GM12878 (cell line): ENCODE results near the gene SYNCRIP. TPM values are rescaled to one million over a fixed set of nuclear protein-coding genes. Genes with fewer than 3 reads are reported as not detected.
A peak's percentile ranks its signal among the peaks of the same experiment; 100 is the strongest.

Experiments
- CTCF ChIP-seq, 3 experiments: IDR thresholded peaks in 2 of 3; conservative IDR thresholded peaks in 1 of 3; 2 replicates each; pipeline ENCODE4 v1.5.1; 2011; ENCODE audit warnings: low read depth in 3 of 3, low read length in 3 of 3, mild to moderate bottlenecking in 3 of 3, control low read depth in 2 of 3, moderate library complexity in 2 of 3, inconsistent platforms in 1 of 3, mixed read lengths in 1 of 3; ENCODE audit not compliant: control insufficient read depth in 2 of 3, insufficient read depth in 1 of 3; ENCODE audit errors: extremely low read depth in 1 of 3
- DPF2 ChIP-seq: fragments of 450-650 bp; IDR thresholded peaks from 2 replicates; pipeline ENCODE4 v1.6.1; 2017; ENCODE audit warnings: mild to moderate bottlenecking
- FOS ChIP-seq: IDR thresholded peaks from 3 replicates; pipeline ENCODE4 v1.6.1; 2011; ENCODE audit warnings: borderline replicate concordance; ENCODE audit not compliant: insufficient read length; ENCODE audit errors: extremely low read depth
- HDGF ChIP-seq: fragments of 450-650 bp; IDR thresholded peaks from 2 replicates; pipeline ENCODE4 v1.6.1; 2016; ENCODE audit warnings: antibody characterized with exemption
- HSF1 ChIP-seq: fragments of 150-350 bp; IDR thresholded peaks from 2 replicates; pipeline ENCODE4 v1.6.1; 2014; ENCODE audit warnings: mild to moderate bottlenecking, low read depth, low read length
- KLF5 ChIP-seq: fragments of 450-650 bp; IDR thresholded peaks from 2 replicates; pipeline ENCODE4 v1.6.1; 2014; ENCODE audit warnings: mild to moderate bottlenecking; ENCODE audit not compliant: partially characterized antibody
- MTA3 ChIP-seq: IDR thresholded peaks from 2 replicates; pipeline ENCODE4 v1.6.1; 2012; ENCODE audit warnings: low read length, inconsistent platforms, borderline replicate concordance
- NFXL1 ChIP-seq: fragments of 450-650 bp; IDR thresholded peaks from 2 replicates; pipeline ENCODE4 v1.6.1; 2017; ENCODE audit warnings: antibody characterized with exemption, mild to moderate bottlenecking, borderline replicate concordance
- NFYB ChIP-seq: IDR thresholded peaks from 2 replicates; pipeline ENCODE4 v1.6.1; 2011; ENCODE audit warnings: low read depth, mild to moderate bottlenecking, low read length, improper control_type of control experiment, moderate library complexity; ENCODE audit not compliant: insufficient read depth
- NR2F1 ChIP-seq: fragments of 450-650 bp; conservative IDR thresholded peaks from 2 replicates; pipeline ENCODE4 v1.6.1; 2017; ENCODE audit warnings: mild to moderate bottlenecking
- POLR2A ChIP-seq: IDR thresholded peaks from 2 replicates; pipeline ENCODE4 v1.6.1; 2011; ENCODE audit warnings: low read depth, mild to moderate bottlenecking, low read length
- PRDM15 ChIP-seq: fragments of 450-650 bp; formaldehyde crosslinking; IDR thresholded peaks from 2 replicates; pipeline ENCODE4 v1.4.0; 2020; ENCODE audit warnings: mild to moderate bottlenecking, moderate library complexity
- RBBP5 ChIP-seq: fragments of 200-600 bp; sonication (generic); conservative IDR thresholded peaks from 2 replicates; pipeline ENCODE4 v1.6.1; 2016
- RELA ChIP-seq: fragments of 450-650 bp; IDR thresholded peaks from 2 replicates; pipeline ENCODE4 v1.8.0; 2014; ENCODE audit warnings: borderline replicate concordance; ENCODE audit not compliant: partially characterized antibody
- SMC3 ChIP-seq: IDR thresholded peaks from 2 replicates; pipeline ENCODE4 v1.6.1; 2011; ENCODE audit warnings: low read length, improper control_type of control experiment, borderline replicate concordance
- SP1 ChIP-seq: IDR thresholded peaks from one replicate; pipeline ENCODE4 v1.6.1; 2011; ENCODE audit warnings: low read depth, low read length
- TAF1 ChIP-seq: IDR thresholded peaks from 2 replicates; pipeline ENCODE4 v1.6.1; 2011; ENCODE audit warnings: mild to moderate bottlenecking, low read depth, low read length, borderline replicate concordance
- TARDBP ChIP-seq: IDR thresholded peaks from 2 replicates; pipeline ENCODE4 v1.6.1; 2016; ENCODE audit warnings: borderline replicate concordance
- ZNF207 ChIP-seq: fragments of 450-650 bp; IDR thresholded peaks from 2 replicates; pipeline ENCODE4 v1.6.1; 2014; ENCODE audit warnings: antibody characterized with exemption, mild to moderate bottlenecking, borderline replicate concordance
- ZNF622 ChIP-seq: fragments of 450-650 bp; IDR thresholded peaks from 2 replicates; pipeline ENCODE4 v1.6.1; 2017; ENCODE audit warnings: mild to moderate bottlenecking, inconsistent platforms
- polyA plus RNA-seq, 11 experiments: library from polyadenylated mRNA; depleted of rRNA in 4 of 11; unstranded in 6 of 11; stranded (reverse) in 5 of 11; fragments of >200 nt; fragmentation: Nextera tagmentation in 4 of 11; fragmentation: Illumina TruSeq in 1 of 11; extraction: Ambion mirVana in 4 of 11; extraction: Trizol in 1 of 11; gene quantifications; 1 replicate in 1 of 11; 2 replicates in 10 of 11; pipeline versions ENCODE4 v1.2.1 to v1.2.3, GENCODE V29; 2011 to 2016; ENCODE audit warnings: inconsistent platforms in 2 of 11, missing spikeins in 2 of 11, low read depth in 1 of 11
- total RNA-seq, 4 experiments: library from RNA; depleted of rRNA in 3 of 4; stranded (reverse); fragments of >200 nt in 3 of 4; fragmentation: Illumina TruSeq in 1 of 4; extraction: Trizol in 1 of 4; gene quantifications; 2 replicates each; pipeline versions ENCODE4 v1.2.1 to v1.2.3, GENCODE V29; 2013 to 2021
- TF ChIP-seq, protein P1 (sequence below): IDR thresholded peaks from 2 replicates; pipeline ENCODE4 v1.6.1; 2011; ENCODE audit warnings: borderline replicate concordance, low read depth, mild to moderate bottlenecking, moderate library complexity, mixed read lengths, low read length; ENCODE audit not compliant: insufficient read depth; ENCODE audit errors: extremely low read length
- TF ChIP-seq, protein P2 (sequence below): fragments of 450-650 bp; IDR thresholded peaks from 2 replicates; pipeline ENCODE4 v1.6.1; 2014; ENCODE audit warnings: mild to moderate bottlenecking

Gene SYNCRIP
- total and polyA plus RNA-seq, 10 of the 15 experiments (the other 5 are each of a cell fraction or from before 2014, with no cell fraction given): 28.4 to 255 (median 131) TPM

GRCh38 chr6:85642774-85643536, at the start of gene SYNCRIP (continued):
- TF ChIP-seq HSF1 (no peak), ZNF207 (peak; percentile 66; the same call in 1 of the 2 replicates), PRDM15 (CRISPR knock-in tag) (peak; percentile 61; the same call in 1 of the 2 replicates), FOS (no peak), KLF5 (no peak), RELA (peak; percentile 66), SMC3 (0 out of 2 replicates have a peak, but pooled peaks have one; percentile 14), DPF2 (no peak), TAF1 (peak; percentile 79), NFYB (no peak), NFXL1 (no peak), SP1 (peak; percentile 38), NR2F1 (no peak), POLR2A (peak; percentile 90), TARDBP (no peak; the same call in 1 of the 2 replicates), ZNF622 (no peak), HDGF (peak; percentile 99), RBBP5 (no peak), CTCF (IDR thresholded peaks at IDR 0.05 in 2 of 3, conservative IDR thresholded peaks at IDR 0.05 in 1 of 3; ENCODE audit: control insufficient read depth in 2 of 3, extremely low read depth in 1 of 3, insufficient read depth in 1 of 3, low read depth in 3 of 3, low read length in 3 of 3) (no peak), MTA3 (no peak)
- TF ChIP-seq, protein P1, sequence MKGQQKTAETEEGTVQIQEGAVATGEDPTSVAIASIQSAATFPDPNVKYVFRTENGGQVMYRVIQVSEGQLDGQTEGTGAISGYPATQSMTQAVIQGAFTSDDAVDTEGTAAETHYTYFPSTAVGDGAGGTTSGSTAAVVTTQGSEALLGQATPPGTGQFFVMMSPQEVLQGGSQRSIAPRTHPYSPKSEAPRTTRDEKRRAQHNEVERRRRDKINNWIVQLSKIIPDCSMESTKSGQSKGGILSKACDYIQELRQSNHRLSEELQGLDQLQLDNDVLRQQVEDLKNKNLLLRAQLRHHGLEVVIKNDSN: no peak
- TF ChIP-seq, protein P2, sequence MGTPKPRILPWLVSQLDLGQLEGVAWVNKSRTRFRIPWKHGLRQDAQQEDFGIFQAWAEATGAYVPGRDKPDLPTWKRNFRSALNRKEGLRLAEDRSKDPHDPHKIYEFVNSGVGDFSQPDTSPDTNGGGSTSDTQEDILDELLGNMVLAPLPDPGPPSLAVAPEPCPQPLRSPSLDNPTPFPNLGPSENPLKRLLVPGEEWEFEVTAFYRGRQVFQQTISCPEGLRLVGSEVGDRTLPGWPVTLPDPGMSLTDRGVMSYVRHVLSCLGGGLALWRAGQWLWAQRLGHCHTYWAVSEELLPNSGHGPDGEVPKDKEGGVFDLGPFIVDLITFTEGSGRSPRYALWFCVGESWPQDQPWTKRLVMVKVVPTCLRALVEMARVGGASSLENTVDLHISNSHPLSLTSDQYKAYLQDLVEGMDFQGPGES: no peak
